Activated naive CD4-positive, alpha-beta T cell treated with Interleukin-2 at 50 U/mL for 16 hours (primary cell): ENCODE measurements around the gene FOXO1.
A peak's percentile ranks its signal among the peaks of the same experiment; 100 is the strongest.

Experiments
- DNase-seq: peaks from one replicate; pipeline ENCODE4 v3.0.0-alpha.2; 2020

FOXO1 gene

GRCh38 chr13:40635315-40635995 is 31.0 kb downstream of the FOXO1 start:
- DNase-seq, result no peak

GRCh38 chr13:40632915-40633314 is 33.5 kb downstream of the FOXO1 start:
- DNase-seq, result no peak

GRCh38 chr13:40631605-40632004 is 34.8 kb downstream of the FOXO1 start:
- no peak for DNase-seq

GRCh38 chr13:40629678-40630384 is 36.6 kb downstream of the FOXO1 start:
- DNase-seq, result no peak

- no peak for DNase-seq
Measured at GRCh38 chr13:40626977-40627376, 39.5 kb downstream of the FOXO1 start.

GRCh38 chr13:40626561-40626960 is 39.9 kb downstream of the FOXO1 start:
- DNase-seq, result no peak

- no peak for DNase-seq
Measured at GRCh38 chr13:40624986-40625385, 41.5 kb downstream of the FOXO1 start.

GRCh38 chr13:40624383-40624782 is 42.1 kb downstream of the FOXO1 start:
- DNase-seq, result peak; percentile 54

- DNase-seq, result no peak
Measured at GRCh38 chr13:40622761-40623160, 43.7 kb downstream of the FOXO1 start.

GRCh38 chr13:40622246-40622645 is 44.2 kb downstream of the FOXO1 start:
- no peak for DNase-seq

GRCh38 chr13:40619479-40619814 is 47.0 kb downstream of the FOXO1 start:
- no peak for DNase-seq

- no peak for DNase-seq
Measured at GRCh38 chr13:40618581-40619478, 47.6 kb downstream of the FOXO1 start.

GRCh38 chr13:40617801-40618356 is 48.6 kb downstream of the FOXO1 start:
- no peak for DNase-seq

GRCh38 chr13:40615619-40616018 is 50.8 kb downstream of the FOXO1 start:
- DNase-seq, result no peak

- DNase-seq, result no peak
Measured at GRCh38 chr13:40613914-40614313, 52.5 kb downstream of the FOXO1 start.

GRCh38 chr13:40613192-40613818 is 53.1 kb downstream of the FOXO1 start:
- peak; percentile 54 for DNase-seq

GRCh38 chr13:40612041-40612440 is 54.4 kb downstream of the FOXO1 start:
- DNase-seq, result no peak

GRCh38 chr13:40611635-40612034 is 54.8 kb downstream of the FOXO1 start:
- no peak for DNase-seq

GRCh38 chr13:40611004-40611403 is 55.4 kb downstream of the FOXO1 start:
- no peak for DNase-seq

- DNase-seq, result no peak
Measured at GRCh38 chr13:40609972-40610726, 56.3 kb downstream of the FOXO1 start.

- DNase-seq, result no peak
Measured at GRCh38 chr13:40608308-40608707, 58.1 kb downstream of the FOXO1 start.

- no peak for DNase-seq
Measured at GRCh38 chr13:40605573-40605972, 60.9 kb downstream of the FOXO1 start.
